Posterior vena cava (tissue), 2 donors: Measurements from ENCODE around the gene FER1L5. TPM values are rescaled to one million over a fixed set of nuclear protein-coding genes. Genes with fewer than 3 reads are reported as not detected.
"Not testable (repeated sequence)": the region's sequence is repeated elsewhere in the genome, so short reads cannot be mapped to it uniquely, and the experiment has no call there.

Experiments used
- DNase-seq: peaks from one replicate; pipeline ENCODE4 v3.0.0-alpha.2; 2020; ENCODE audit warnings: low spot score
- intact Hi-C, 2 donors: fragments of 100-400 bp; cut with DNase I; formaldehyde crosslinking; loops; one replicate each; pipeline versions ENCODE4 v1.14.1 to v1.14.2; 2022 to 2023
- total RNA-seq, 2 donors: library from RNA; stranded (reverse); fragmentation: NEBNext Ultra II Directional; extraction: Animal tissue kit (Norgen Biotek cat#: 25700); gene quantifications; one replicate each; pipeline ENCODE4 v1.2.1, GENCODE V29; 2021
- donor health status: DM: yes; HTN: yes; CAD: no.
- donor health status: DM: yes; HTN: yes; CAD: no.

The FER1L5 gene
- total RNA-seq, 2 donors from 2014 or later: 0.05 TPM; not detected in 1

DNA sequence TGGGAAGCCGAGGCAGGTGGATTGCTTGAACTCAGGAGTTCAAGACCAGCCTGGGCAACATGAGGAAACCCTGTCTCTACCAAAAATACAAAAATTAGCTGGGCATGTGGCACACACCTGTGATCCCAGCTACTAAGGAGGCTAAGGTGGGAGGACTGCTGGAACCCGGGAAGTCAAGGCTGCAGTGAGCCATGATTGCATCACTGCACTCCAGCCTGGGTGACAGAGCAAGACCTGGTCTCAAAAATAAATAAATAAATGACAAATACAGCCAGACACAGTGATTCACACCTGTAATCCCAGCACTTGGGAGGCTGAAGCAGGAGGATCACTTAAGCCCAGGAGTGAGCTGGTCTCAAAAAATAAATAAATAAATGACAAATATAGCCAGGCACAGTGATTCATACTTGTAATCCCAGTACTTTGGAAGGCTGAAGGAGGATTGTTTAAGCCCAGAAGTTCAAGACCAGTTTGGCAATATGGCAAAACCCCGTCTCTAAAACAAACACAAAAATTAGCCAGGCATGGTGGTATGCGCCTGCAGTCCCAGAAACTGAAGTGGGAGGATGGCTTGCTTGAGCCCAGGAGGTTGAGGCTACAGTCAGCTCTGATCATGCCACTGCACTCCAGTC lies 10.6 kb upstream of the FER1L5 start:
- intact Hi-C loops: no loop called here
- no peak for DNase-seq

DNA sequence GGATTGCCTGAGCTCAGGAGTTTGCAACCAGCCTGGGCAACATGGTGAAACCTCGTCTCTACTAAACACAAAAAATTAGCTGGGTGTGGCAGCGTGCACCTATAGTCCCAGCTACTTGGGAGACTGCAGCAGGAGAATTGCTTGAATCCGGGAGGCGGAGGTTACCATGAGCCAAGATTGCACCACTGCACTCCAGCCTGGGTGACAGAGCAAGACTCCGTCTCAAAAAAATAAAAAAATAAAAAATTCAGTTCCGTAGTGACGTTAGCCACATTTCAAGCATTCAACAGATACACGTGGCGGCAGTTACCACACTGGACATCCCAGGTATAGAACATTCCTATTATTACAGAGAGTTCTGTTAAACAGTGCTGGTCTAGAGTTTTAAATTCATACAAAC lies 8.9 kb upstream of the FER1L5 start:
- no peak for DNase-seq
- intact Hi-C loops: no loop called here

DNA sequence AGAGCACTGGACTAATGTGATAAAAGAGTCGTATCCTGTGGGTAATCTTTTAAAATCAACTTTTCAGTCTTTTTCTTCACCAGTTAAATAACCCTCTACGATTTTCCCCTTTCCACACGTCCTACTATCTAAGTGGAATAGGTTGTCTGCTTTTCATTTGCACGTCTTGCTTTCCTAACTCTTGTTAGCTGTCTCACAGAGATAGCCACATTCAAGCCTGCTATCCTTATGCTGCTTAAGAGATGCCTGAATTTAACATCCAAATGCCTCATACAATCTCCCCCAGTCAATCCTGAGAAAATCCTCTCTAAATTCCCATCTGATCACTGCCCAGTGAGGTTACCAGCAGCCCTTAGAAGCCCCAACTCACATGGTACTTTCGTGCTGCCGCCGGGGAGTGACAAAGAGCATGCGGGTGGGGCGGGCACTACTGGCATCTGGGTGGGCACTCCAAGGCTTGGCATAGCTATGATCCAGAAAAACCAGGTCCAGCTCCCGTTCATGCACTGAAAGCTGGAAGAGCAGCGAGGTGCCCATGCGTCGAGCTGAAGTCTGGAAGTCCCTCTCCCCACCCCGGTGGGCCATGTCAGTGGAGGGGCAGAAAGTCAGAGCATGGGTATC lies 5.9 kb upstream of the FER1L5 start:
- DNase-seq: no peak

DNA sequence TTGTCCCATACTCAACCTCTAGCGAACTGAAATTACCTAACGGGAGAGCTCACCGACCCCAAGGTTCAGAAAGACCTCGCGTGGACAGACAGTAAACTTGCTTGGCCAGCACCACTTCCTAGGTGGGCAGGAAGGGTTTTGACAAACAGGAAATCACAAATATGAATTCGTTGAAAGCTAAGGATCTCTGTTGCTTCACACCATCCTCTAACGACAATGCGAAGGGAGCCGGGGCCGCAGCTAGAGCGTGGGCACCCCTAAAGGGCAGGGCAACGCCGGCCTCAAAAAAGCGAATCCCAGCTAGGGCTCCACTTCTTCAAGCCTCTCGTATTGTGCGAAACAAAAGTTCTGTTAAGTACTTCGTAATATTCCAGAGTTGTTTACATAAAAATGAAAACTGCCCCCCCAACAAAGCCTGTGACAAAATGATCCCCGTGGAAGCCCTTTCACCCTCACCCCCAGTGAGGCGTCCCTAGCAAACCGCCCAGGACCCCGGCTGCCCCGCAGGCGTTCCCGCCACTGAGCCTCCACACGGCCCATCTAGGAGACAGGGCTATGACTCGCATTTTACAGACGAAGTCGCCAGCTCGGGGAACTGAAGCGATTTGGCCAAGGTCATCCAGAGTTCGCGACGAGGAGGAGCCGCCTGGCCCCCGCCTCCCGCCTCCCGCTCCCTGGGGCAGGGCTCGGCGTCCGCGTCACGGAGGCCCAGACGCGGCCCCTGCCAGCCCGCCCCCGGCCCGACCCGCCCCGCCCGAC lies 5.0 kb upstream of the FER1L5 start:
- peak; percentile 98 for DNase-seq
- intact Hi-C loops: no loop called here

More for the DNA sequence above, 5.9 kb upstream of the FER1L5 start:
- intact Hi-C loops: no loop called here

DNA sequence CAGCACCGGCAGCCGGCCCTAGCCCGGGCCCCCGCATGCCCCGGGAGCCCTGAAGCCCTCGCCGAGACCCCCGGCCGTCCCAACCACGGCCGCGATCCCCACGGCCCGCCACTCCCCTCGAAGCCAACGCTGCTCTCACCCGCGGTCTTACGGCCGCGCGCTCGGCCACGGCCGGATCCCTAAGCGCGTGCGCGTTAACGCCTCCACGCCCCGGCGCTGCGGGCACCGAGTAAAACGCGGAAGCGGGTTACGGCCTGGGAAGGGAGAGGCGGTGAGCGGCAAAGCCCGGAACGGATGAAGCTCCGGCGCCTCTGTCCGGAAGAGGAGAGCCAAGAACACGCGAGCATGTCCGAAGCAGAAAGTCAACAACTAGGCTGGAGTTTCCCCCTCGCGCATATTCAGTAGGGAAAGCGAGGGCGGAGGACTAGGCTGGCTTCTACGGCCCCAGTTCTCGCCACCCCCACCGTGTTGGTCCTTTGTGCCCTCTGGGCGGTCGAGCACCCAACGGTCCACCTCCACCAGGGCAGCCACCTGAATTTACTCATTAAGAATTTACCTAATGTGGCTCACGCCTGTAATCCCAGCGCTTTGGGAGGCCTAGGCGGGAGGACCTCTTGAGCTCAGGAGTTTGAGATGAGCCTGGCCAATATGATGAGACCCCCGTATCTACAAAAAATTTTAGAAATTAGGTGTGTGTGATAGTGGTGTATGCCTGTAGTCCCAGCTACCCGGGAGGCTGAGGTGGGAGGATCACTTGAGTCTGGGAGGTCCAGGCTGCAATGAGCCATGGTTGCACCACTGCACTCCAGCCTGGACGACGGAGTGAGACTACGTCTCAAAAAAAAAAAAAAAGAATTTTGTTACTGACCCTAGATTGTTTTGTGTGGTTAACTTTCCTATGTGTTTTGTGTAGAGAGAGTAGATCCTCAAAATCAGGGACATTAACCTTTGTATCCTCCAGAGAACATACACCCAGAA lies 4.1 kb upstream of the FER1L5 start, which contains the start of gene KANSL3:
TSS of gene KANSL3 (minus strand) at position 169 of the 978 bp plus-strand sequence. CDS start 1,177 bp downstream, outside the sequence.
- peak; percentile 97 for DNase-seq
- intact Hi-C loops: no loop called here

DNA sequence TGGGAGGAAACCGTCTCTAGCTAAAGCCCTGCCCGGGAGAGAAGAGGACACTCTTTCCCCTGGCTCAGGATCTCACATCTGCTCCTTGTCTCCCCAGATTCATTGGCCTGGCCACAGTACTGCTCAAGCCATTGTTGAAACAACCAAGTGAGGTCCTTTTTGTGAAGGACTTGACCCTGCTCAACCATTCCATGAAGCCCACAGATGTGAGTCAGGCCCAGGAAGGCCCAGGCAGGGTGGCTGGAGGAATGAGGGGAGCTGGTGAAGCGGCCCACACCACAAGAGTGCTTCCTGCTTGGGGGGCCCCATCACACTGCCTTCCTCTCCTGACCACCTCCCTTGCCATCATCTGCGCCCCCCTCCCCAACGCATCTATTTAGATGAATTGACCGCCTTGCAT lies 5.1 kb downstream of the FER1L5 start:
- no peak for DNase-seq
- intact Hi-C loops: no loop called here

DNA sequence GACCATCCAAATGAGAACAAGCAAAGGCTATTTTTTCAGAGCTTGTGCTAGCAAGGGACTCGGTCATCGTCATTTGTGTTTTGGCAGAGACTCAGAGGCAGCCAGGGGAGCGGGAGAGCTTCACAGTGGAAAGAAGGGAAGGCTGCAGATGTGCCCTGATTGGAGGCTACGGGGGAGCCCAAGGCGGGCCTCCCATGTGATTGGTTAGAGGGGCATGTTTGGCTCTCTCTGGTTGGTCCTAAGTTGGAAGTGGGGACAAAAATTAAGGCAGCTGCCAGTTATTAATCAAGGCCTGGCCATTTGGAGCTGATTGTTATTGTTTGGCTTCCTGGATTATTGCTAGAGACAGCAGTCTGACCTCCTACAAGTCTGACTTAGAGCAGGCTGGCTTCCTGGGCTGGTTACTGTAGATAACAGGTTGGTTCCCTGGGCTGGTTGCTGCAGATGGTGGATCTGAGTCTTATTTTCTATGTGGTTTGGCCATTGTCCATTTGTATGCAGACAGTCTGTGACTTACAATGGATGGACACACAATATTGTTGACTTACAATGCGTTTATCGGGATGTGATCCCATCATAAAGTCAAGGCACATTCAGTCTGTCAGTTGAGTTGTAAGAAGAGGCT lies 5.9 kb downstream of the FER1L5 start:
- intact Hi-C loops: no loop called here
- no peak for DNase-seq

DNA sequence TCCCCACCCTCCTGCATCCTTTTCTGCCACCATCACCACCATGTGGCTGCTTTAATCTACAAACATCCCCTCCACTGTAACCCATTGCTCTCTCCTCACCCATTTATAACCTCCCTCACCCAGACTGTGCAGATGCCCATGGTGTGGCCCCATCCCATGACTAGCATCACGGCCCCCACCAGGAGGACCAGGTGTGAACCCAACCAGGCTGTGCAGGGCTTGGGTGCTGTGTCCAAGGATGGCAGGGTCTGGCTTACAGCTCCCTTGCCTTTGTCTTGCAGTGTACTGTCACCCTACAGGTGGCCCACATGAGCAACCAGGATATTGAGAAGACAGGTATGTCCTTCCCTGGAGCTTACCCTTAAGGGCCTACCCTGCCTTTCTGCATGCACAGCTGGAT lies 6.8 kb downstream of the FER1L5 start:
- DNase-seq: no peak
- intact Hi-C loops: no loop called here

DNA sequence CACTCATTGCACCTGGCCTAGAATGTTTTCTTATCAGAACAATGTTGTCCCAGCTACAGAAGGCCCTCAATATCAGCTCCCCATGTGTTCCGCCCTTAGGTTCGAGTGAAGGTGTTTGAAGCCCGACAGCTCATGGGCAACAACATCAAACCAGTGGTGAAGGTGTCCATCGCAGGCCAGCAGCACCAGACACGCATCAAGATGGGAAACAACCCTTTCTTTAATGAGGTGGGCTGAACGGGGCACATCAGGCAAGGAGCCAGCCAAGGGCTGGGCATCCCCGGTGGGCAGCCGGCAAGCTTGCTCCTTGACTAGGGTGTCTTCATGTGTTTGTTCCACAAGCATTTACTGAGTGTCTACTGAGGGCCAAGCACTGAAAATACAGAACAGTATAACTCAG lies 9.2 kb downstream of the FER1L5 start:
- intact Hi-C loops: no loop called here
- no peak for DNase-seq

DNA sequence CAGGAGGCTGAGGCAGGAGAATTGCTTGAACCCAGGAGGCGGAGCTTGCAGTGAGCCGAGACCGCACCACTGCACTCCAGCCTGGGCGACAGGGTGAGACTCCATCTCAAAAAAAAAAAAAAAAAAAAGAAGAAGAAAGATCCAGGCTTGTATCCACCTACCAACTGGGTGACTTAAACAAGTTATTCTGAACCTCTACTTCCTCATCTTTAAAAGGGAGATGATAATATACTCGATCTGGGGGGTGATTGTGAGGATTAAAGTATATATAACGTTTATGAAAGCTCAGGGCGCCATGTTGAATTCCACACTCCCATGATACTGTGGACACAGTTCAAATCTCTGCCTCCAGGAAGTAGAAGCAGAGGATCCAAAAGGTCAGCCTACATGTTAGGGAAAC lies 12.2 kb downstream of the FER1L5 start:
- intact Hi-C loops, DNase-seq: not testable (repeated sequence)

DNA sequence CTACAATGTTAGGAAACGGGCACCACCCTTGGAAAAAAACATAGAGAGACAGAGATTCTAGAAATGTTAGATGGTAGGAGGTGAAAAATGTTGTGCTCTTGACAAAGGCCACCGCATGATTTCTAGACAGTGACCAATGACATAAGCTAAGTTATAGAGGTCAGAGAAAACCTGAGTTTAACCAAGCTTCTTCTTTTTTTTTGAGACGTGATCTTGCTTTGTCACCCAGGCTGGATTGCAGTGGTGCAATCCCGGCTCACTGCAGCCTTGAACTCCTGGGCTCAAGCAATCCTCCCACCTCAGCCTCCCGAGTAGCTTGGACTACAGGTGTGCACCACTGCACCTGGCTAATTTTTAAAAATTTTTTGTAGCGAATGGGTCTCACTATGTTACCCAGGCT lies 13.0 kb downstream of the FER1L5 start:
- intact Hi-C loops: no loop called here
- no peak for DNase-seq

DNA sequence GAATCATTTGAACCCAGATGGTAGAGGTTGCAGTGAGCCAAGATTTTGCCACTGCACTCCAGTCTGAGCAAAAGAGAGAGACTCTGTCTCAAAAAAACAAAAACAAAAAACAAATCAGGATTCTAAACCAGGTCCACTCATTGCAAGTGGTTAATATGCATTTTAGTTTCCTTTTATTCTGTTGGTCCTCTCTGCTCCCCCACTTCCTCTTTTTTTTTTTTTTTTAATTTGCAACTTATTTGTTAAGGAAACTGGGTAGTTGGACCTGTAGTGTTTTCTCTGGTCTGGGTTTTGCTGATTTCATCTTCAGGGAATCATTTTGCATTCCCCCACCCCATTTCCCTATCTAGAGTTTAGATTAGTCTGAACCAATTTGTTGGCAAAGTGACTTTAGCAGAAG lies 14.0 kb downstream of the FER1L5 start:
- no peak for DNase-seq
- intact Hi-C loops: no loop called here

DNA sequence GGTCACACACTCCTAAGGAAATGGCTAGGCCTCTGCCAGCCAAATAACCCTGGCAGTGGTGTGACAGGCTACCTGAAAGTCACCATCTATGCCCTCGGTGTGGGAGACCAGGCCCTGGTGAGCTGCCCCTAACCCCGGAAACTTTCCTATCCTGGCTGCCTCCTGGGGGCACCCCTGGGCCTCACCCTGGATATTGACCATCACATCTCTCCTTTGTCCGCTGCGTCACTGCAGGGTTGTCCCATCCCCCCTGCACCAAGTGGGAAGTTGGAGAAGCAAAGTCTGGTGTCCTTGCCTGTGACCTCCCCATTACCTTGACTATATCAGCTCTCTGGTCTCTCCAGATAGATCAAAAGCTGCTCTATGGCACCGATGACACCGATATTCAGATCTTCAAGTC lies 18.8 kb downstream of the FER1L5 start:
- intact Hi-C loops: no loop called here
- peak; percentile 54 for DNase-seq

DNA sequence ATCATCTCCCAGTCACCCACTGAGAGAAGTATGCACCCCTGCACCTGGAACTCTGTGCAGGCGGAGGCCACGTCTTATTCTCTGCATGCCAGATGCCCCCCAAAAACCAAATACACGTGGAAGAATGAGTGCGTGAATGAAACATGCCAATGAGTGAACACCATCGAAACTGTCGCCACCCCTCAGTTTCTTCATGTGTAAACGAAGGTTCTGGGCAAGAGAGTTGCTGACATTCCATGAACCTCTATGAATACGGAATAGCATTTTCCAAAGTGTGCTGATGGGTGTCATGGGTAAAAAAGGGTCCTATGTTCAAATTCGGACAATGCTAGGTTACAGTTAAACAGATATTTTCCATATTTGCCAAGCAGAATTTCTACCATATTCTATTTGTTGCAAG lies 19.8 kb downstream of the FER1L5 start:
- intact Hi-C loops: no loop called here

DNA sequence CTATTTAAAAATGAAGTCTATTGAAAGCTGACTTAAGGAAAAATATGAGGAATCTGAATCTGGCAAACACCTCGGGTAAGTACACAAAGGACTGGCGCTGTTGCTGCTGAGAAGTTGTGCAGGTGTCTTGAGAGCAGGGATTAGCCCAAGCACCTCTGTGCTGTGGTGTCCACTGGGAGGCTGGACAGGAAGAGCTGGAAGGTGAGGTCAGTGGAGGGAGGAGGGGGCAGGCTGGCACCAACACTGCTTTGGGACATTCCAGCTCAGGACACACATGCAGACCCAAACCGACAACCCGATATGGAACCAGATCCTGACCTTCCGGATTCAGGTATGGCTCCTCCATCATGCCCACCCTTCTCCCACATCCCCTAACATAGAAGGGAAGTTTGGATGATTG lies 20.6 kb downstream of the FER1L5 start:
- DNase-seq: no peak
- intact Hi-C loops: no loop called here

More for the DNA sequence above, 19.8 kb downstream of the FER1L5 start:
- no peak for DNase-seq

DNA sequence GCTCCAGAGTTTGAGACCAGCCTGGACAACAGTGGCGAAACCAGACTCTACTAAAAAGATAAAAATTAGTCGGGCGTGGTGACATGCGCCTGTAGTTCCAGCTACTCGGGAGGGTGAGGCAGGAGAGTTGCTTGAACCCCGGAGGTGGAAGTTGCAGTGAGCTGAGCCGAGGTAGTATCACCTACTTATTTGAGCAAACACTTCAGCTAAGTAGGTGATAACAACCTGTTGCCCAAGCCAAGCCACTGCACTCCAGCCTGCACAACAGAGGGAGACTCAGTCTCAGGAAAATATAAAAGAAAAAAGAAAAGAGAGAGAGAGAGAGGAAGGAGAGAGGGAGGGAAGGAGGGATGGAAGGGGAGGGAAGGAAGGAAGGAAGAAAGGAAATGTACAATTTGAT lies 21.3 kb downstream of the FER1L5 start:
- DNase-seq: peak; percentile 44
- intact Hi-C loops: no loop called here

DNA sequence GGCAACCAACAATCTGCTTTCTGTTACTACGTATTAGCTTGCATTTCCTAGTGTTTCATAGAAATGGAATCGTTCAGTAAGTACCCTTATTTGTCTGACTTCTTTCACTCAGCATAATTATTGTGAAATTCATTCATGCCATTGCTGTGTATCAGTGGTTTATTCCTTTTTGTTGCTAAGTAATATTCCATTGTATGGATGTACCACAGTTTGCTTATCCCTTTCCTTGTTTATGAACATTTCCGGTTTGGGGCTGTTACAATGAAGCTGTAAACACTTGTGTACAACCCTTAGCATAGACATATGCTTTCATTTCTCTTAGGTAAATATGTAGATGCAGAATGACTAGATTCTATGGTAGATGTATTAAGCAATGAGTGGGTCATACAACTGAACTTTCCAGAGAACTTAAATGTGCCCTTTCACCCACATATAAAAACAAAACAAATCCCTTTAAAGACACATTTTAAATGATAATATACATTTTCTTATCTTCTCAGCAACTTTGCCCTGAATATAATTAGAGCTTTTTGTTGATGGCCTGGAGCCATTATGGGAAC lies 21.9 kb downstream of the FER1L5 start:
- intact Hi-C loops: no loop called here
- no peak for DNase-seq

DNA sequence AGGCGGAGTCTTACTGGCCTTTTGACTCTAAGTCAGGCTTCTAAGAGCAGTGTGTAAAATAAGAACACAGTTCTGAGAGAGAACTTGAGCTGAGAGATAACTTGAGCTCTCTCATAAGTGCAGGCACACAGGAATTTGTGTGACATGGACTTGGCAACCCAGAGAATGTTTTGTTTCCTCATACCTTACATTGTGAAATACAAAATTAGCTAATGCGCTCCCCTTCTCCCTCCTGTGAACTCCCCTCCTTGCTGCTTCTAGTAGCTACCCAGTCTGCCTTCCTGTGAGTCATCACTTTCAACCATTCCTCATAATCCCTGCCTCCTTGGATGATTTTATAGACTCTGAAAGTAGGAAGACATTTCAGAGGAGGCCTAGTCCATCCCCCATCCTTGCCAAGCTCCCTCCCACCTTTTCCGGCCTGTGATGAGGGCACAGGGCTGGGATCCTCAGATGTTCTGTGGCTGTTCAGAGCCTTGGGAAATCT lies 22.6 kb downstream of the FER1L5 start:
- intact Hi-C loops: no loop called here
- peak; percentile 80 for DNase-seq

DNA sequence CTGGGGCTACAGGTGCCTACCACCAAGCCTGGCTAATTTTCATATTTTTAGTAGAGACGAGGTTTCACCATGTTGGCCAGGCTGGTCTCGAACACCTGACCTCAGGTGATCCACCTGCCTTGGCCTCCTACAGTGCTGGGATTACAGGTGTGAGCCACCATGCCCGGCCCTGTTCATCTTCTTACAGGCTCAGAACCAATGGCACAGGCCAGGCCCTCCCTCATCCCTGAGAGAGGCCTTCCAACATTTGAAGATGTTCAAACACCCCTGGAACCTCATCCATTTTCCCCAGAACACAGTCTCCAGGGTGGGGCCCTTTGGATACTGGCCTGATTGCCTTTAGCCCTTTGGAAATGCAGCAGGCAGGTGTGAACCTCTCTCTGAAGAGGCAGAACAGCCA lies 23.2 kb downstream of the FER1L5 start:
- DNase-seq: peak; percentile 18
- intact Hi-C loops: not testable (repeated sequence)
